ENCODE measurements around the gene PTPRF. TPM values are rescaled to one million over a fixed set of nuclear protein-coding genes. Genes with fewer than 3 reads are reported as not detected.

PTPRF gene
- total and polyA plus RNA-seq, 2 experiments from 2014 or later, result 96.0 to 115 TPM

DNA sequence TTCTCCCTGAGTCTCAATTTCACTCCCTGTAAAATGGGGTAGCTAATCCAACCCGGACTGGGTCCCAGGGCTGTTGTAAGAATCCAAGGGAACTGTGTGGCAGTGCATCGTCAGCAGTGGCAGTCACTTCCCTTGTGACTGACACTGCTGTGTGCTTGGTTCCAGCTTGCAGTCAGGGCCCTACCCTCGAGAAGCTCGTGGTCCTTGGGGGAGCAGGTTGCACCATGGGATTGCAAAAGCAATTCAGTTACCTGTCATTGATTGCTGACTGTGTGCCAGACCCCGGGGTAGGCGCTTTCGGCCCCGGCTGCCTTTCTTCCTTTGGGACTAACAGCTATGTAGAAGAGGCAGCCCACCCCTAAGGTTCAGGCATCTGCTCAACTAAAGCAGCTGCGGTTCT is 2.9 kb downstream of the PTPRF start:
- H3K4me1 ChIP-seq (ENCODE audit: insufficient read depth), result peaks cover 54% of the 10 kb centered on the region
- peak overlapping the region; percentile 92 for H3K4me2 ChIP-seq
- H3K27ac ChIP-seq, result peak overlapping the region; percentile 88
- WGBS (ENCODE audit: low lambda C conversion rate, missing lambda C conversion rate), result 71% methylated on average over 9 of the region's 9 CpGs
- H4K20me1 ChIP-seq (ENCODE audit: insufficient read depth, poor library complexity, severe bottlenecking), result peaks cover 4% of the 10 kb centered on the region
- TF ChIP-seq EZH2 (IDR thresholded peaks at IDR 0.05; ENCODE audit: borderline replicate concordance), result no peak
- TF ChIP-seq, protein P1, sequence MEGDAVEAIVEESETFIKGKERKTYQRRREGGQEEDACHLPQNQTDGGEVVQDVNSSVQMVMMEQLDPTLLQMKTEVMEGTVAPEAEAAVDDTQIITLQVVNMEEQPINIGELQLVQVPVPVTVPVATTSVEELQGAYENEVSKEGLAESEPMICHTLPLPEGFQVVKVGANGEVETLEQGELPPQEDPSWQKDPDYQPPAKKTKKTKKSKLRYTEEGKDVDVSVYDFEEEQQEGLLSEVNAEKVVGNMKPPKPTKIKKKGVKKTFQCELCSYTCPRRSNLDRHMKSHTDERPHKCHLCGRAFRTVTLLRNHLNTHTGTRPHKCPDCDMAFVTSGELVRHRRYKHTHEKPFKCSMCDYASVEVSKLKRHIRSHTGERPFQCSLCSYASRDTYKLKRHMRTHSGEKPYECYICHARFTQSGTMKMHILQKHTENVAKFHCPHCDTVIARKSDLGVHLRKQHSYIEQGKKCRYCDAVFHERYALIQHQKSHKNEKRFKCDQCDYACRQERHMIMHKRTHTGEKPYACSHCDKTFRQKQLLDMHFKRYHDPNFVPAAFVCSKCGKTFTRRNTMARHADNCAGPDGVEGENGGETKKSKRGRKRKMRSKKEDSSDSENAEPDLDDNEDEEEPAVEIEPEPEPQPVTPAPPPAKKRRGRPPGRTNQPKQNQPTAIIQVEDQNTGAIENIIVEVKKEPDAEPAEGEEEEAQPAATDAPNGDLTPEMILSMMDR (IDR thresholded peaks at IDR 0.05; ENCODE audit: poor library complexity), result no peak
- no peak for TF ChIP-seq EZH2phosphoT487 (IDR thresholded peaks at IDR 0.05; ENCODE audit: low read depth, severe bottlenecking, unreplicated experiment)
- H3K79me2 ChIP-seq, result peaks cover 70% of the 10 kb centered on the region
- no peak overlapping the region for H3K4me3 ChIP-seq
- H3K36me3 ChIP-seq (replicated peaks; ENCODE audit: insufficient read depth, low read depth), result no peaks in the 10 kb centered on the region
- no peaks in the 10 kb centered on the region for H3K27me3 ChIP-seq
- H3K9me3 ChIP-seq (ENCODE audit: low read depth), result no peaks in the 10 kb centered on the region
- DNase-seq (ENCODE audit: low spot score), result no peak
- H3K9me2 ChIP-seq (replicated peaks; ENCODE audit: insufficient read depth), result no peaks in the 10 kb centered on the region
- H2AFZ ChIP-seq, result no peak overlapping the region

DNA sequence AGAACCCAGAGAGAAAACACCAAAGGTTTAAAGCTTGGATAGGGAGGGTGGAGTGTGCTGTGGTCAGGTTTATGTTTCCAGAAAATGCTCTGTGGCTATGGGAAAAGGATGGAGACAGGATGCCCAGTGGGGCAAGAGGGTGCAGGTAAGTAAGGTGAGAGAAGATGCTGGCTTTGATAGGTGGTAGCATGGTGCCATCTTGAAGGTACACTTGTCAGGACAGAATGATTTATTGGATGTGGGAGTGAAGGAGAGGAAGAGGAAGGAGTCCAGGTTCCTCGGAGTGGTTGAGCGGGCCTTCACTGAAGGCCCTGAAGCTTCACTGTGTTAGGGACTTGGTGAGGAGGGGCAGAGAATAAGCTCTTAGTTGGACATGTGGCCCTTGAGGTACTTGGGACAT is 3.6 kb downstream of the PTPRF start:
- no peaks in the 10 kb centered on the region for H3K27me3 ChIP-seq
- WGBS (ENCODE audit: low lambda C conversion rate, missing lambda C conversion rate), result 89% methylated on average over 2 of the region's 2 CpGs
- H3K4me2 ChIP-seq, result peak overlapping the region; percentile 20
- no peak overlapping the region for H3K27ac ChIP-seq
- no peak overlapping the region for H3K4me3 ChIP-seq
- H4K20me1 ChIP-seq (ENCODE audit: insufficient read depth, poor library complexity, severe bottlenecking), result peaks cover 4% of the 10 kb centered on the region
- no peaks in the 10 kb centered on the region for H3K36me3 ChIP-seq (replicated peaks; ENCODE audit: insufficient read depth, low read depth)
- H3K9me3 ChIP-seq (ENCODE audit: low read depth), result no peaks in the 10 kb centered on the region
- peaks cover 77% of the 10 kb centered on the region for H3K79me2 ChIP-seq
- H2AFZ ChIP-seq, result no peak overlapping the region
- no peak for DNase-seq (ENCODE audit: low spot score)
- H3K4me1 ChIP-seq (ENCODE audit: insufficient read depth), result peaks cover 54% of the 10 kb centered on the region
- H3K9me2 ChIP-seq (replicated peaks; ENCODE audit: insufficient read depth), result no peaks in the 10 kb centered on the region
- TF ChIP-seq EZH2phosphoT487 (IDR thresholded peaks at IDR 0.05; ENCODE audit: low read depth, severe bottlenecking, unreplicated experiment) (no peak), EZH2 (IDR thresholded peaks at IDR 0.05; ENCODE audit: borderline replicate concordance) (no peak)
- TF ChIP-seq, protein P1 (IDR thresholded peaks at IDR 0.05; ENCODE audit: poor library complexity), result no peak

DNA sequence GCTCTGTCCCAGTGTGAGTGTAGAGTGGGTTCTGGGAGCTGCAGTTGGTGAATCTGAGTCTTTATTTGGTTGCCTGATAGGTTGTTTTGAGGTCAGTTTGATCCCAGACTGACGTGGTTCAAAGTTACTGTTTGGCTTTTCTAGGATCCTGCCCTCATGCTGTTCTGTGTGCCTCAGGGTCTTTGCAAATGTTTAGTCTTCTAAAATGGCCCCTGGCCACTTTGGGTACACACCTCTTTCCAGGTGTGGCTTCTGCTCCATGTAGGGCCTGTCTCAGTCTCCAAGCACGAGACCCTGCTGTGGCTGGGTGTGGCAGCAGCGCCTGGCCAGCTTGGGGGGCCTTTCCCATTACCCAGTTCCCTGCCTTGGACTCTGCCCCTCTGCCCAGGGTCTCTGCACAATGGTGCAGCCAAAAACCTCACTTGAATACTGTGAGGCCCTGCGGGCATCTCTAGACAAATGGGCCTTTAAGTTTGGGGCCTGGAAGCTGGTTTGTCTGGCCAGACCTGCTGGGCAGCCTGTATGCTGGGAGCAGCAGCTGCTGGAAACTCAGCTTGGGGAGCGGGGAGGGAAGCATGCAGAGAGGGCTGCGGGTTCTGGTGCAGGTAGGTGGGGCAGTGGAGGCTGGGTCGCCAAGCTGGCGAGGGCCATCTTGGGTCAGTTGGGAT is 5.6 kb downstream of the PTPRF start:
- DNase-seq (ENCODE audit: low spot score), result no peak
- TF ChIP-seq EZH2 (IDR thresholded peaks at IDR 0.05; ENCODE audit: borderline replicate concordance), result no peak
- TF ChIP-seq, protein P1 (IDR thresholded peaks at IDR 0.05; ENCODE audit: poor library complexity), result no peak
- TF ChIP-seq EZH2phosphoT487 (IDR thresholded peaks at IDR 0.05; ENCODE audit: low read depth, severe bottlenecking, unreplicated experiment), result no peak
- Histone ChIP-seq H2AFZ (no peak overlapping the region), H3K4me1 (ENCODE audit: insufficient read depth) (peaks cover 42% of the 10 kb centered on the region), H3K4me2 (peak overlapping the region; percentile 54), H3K79me2 (peaks cover 95% of the 10 kb centered on the region), H3K27ac (peak overlapping the region; percentile 73), H3K27me3 (no peaks in the 10 kb centered on the region), H4K20me1 (ENCODE audit: insufficient read depth, poor library complexity, severe bottlenecking) (peaks cover 4% of the 10 kb centered on the region), H3K36me3 (replicated peaks; ENCODE audit: insufficient read depth, low read depth) (no peaks in the 10 kb centered on the region), H3K9me2 (replicated peaks; ENCODE audit: insufficient read depth) (no peaks in the 10 kb centered on the region), H3K9me3 (ENCODE audit: low read depth) (no peaks in the 10 kb centered on the region), H3K4me3 (no peak overlapping the region)
- WGBS (ENCODE audit: low lambda C conversion rate, missing lambda C conversion rate), result 74% methylated on average over 8 of the region's 8 CpGs

Measured in hepatocyte (in vitro differentiated cells).